NCI-H2196 (cell line): ENCODE data around the gene CTPS2.
"Not testable (repeated sequence)": the region's sequence is repeated elsewhere in the genome, so short reads cannot be mapped to it uniquely, and the experiment has no call there.

Experiments
- DNase-seq: peaks from one replicate; lab custom pipeline; 2025; ENCODE audit not compliant: unreplicated experiment; lab: John Stamatoyannopoulos, UW

CTPS2 gene

DNA sequence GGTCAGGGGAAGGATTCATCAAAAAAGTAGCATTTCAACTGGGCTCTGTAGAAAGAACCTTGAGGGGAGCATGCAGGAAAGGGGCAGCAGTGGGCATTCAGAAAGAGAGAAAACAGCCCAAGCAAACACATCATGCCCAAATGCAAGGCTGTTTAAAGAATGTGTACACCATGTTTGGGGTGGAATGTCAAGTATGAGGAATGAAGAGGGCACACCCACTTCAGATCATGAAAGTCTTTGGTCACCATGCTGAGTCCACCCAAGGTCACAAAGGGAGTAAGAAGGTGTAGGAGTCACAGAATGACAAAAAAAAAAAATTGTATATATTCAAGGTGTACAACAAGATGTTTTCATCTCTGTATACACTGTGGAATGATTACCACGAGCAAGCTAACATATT, 53.1 kb downstream of the CTPS2 start:
- no peak for DNase-seq

- DNase-seq = no peak
These were observed 54.2 kb downstream of the CTPS2 start for GRCh38 chrX:16658284-16658683.

DNA sequence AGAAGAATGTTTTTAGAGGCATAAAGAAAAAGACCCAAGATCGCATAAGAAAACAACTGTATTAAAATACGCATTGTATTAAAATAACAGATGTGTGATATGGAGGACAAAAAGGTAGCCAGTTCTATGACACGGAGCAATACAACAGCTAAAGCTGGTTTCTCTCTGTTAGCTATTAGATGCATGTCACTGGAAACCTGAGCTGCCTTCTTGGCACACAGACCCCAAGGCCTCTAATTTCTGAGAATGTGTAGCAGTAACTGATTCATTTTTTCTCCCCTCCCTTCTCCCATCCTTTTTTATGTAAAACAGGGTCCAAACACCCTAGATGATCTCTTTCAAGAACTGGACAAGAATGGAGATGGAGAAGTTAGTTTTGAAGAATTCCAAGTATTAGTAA, 58.4 kb downstream of the CTPS2 start:
- DNase-seq = no peak

- DNase-seq = no peak
These were observed 59.0 kb downstream of the CTPS2 start for GRCh38 chrX:16653424-16653823.

DNA sequence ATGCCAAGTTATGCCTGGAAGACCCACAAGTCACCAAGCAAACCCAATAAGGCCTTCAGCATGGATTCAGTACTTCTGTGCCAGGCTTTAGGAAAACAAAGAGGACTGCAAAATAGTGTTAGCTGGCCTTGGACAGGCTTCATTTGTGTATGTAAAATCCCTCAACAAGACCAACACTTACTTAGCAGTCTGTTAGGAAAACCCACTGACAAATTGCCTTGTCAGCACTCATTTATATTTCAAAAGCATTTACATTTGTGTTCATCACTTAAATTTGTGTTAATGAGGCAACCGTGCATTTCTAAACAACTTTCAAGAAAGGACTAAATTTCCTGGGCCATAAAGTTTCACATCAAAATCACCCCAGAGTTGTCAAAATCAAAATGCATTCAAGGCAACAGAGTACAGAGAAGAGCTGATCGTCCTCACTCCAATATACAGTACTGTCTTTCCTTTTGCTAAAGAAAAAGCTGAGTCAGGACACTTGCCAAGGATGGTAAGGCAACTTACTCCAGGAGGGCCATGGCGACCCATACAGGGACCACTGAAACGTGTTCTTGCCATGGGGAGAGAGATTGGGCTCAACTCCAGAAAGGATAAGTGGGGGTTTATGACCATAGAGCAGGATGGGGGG, 61.0 kb downstream of the CTPS2 start:
- no peak for DNase-seq

DNA sequence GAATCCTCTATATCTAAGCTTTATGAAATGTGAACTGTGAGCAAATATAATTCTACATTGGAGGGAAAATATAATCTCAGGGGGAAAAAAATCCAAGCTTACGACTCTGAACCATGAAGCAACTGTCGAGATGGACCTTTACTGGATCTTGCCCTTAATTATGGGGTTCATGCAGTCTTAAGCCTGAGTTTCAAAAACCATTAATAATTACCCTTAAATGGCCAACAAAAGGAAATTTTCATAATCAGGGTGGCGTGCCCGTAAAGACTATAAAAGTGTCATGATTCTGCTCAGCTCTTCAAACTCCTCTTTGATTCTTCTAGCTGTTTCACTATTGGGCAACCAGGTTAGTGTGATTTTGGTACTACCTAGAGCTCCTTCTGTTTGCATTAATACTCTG, 62.6 kb downstream of the CTPS2 start, which contains the start of gene S100G:
TSS of gene S100G (plus strand) at position 301 of the 400 bp plus-strand sequence. CDS start 849 bp downstream, outside the sequence.
- no peak for DNase-seq

GRCh38 chrX:16646366-16647138, 65.9 kb downstream of the CTPS2 start:
- DNase-seq = no peak

DNA sequence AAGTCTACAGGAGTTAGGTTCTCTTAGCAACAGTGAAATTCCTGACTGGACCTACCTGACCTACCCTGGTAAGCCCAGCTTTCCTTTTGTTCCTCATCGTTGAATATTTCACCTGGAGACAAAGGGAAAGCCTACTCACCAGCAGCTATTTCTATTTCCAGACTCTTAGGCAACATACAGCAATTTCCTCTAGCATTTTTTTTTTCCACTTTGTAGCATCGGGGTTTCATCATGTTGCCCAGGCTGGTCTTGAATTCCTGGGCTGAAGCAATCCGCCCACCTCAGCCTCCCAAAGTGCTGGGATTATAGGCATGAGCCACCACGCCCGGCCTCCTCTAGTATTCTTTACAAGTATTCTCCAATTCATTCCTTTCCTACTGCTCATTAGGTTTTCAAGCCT, 69.3 kb downstream of the CTPS2 start:
- no peak for DNase-seq

DNA sequence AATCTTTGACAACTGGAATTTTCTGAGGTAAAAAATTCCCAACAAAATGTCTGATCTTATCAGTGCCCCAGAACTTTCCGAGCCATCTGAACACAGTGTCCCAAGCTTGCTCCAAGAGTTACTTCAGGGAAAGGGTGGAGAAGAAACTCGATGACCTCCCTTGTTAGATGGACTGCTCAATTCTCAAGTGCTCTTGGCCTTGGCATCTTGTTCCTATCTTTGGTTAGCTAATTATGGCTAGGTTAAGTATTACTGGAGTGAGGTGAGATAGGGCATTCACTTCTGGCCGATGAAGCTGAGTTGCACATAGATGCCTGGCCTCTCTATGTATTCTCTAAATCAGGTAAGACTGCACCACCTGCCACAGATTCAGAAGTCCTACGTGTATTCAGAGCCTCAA, 71.6 kb downstream of the CTPS2 start:
- DNase-seq = no peak

- no peak for DNase-seq
These were observed 72.5 kb downstream of the CTPS2 start for GRCh38 chrX:16639966-16640365.

- no peak for DNase-seq
These were observed 73.9 kb downstream of the CTPS2 start for GRCh38 chrX:16638533-16638932.

DNA sequence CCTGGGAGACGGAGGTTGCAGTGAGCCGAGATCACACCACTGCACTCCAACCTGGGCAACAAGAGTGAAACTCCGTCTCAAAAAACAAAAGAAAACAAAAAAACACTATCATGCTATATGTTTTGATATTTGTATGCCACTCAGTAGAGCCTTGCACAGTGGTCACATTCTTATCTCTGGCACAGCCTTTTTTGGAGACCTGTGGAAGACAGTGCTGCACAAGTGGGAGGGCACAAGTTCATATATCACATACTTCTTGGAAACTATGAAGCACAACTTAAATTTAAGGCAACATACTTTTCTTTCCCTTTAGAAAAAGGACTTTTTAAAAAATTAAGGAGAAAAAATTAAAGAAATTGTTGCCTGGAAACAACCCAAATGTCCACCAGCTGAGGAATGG, 76.9 kb downstream of the CTPS2 start:
- DNase-seq = no peak

DNA sequence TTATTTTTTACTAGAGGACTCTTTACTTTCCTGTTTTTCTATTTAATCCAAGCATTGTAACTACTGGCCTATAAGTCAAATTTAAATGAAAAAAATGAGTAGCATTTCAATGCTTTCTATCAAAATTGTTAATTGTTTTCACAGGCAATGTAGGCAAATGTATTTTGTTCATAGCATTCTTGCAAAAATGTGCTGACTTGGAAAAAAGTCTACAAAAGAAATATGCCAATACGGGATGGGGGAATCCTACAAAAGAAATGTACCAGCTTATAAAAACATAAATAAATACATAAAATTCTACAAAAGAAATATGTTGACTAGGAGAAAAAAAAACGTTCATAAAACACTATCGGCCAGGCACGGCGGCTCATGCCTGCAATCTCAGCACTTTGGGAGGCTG, 77.4 kb downstream of the CTPS2 start:
- DNase-seq = no peak

GRCh38 chrX:16633754-16634153, 78.7 kb downstream of the CTPS2 start:
- no peak for DNase-seq

DNA sequence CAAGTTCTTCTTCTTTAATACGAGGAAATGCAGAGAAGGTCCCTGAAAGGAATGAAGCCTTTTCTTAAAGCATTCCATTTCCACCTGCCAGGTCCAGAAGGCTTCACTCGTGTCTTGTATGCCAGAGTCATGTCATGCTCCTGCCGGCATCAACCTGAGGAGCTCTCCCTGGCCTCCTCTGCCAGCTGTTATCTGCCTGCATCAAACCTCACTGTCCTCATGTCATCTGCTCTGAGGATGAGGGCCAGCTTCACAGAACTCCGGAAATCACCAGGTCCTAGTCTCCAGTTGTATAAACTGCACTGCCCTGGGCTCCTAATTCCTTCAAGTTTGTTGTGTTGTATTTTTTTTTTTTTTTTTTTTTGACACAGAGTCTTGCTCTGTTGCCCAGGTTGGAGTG, 82.6 kb downstream of the CTPS2 start:
- DNase-seq = no peak

GRCh38 chrX:16628946-16629595, 83.4 kb downstream of the CTPS2 start:
- no peak for DNase-seq

- DNase-seq = not testable (repeated sequence)
These were observed 84.0 kb downstream of the CTPS2 start for GRCh38 chrX:16628511-16628910.

DNA sequence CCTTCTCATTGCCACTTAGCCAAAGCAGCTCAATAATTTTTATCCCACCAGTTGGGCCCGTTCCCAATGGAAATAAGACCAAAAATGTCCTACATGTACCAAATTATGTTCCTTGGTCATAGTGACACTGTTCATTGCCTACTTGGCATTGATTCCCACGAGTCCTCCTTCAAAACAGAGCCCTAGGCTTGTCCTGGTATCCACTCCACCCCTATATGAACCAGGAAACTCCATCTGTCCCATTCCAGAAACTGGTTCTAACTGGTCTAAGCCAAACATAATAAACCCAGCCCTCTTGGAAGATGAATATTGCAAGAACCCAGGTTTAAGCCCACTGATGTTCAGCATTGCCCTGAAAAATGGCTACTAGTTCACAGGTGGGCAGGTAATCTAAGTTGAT, 93.4 kb downstream of the CTPS2 start:
- DNase-seq = no peak

DNA sequence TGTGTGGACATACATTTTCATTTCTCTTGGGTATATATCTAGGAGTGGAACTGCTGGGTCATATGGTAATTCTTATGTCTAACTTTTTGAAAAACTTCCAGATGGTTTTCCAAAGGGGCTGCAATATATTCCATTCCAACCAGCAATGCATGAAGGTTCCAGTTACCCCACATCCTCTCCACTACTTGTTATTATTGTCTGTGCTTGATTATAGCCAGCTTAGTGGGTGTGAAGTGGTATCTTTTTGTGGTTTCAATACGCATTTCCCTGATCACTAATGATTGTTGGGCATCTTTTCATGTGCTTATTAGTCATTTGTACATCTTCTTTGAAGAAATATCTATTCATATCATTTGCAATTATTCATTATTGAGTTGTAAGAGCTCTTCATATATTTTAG, 94.0 kb downstream of the CTPS2 start:
- DNase-seq = no peak

- no peak for DNase-seq
These were observed 95.1 kb downstream of the CTPS2 start for GRCh38 chrX:16617382-16617781.

DNA sequence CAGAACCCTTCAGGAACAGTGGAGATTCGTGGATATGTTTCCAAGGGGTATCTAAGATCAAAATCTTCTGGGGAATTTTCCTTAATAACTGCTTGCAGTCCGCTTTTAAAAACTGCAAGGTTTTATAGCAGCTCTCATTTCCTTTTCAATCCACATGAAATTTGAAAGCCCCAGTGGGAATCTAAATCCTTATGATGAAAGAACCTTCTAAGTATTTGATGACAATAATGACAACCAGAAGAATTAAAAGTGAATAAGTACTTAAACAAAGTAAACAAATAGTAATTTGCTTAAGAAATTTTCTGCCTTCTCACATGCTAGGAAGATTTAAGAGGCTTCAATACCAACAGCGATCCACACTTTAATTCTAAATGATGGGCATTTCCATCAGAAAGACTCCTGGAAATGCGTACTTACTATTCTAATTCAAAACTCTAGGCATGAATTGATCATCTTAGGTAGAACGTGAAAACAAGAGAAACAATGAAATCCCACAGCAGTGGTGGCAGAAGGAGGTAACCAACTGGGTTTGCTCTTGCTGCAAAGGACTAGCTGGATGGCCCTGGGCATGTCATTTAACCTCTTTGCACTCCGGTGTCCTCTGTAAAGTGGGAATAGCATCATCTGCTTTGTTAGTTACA, 100.1 kb downstream of the CTPS2 start:
- DNase-seq = no peak

- DNase-seq = not testable (repeated sequence)
These were observed 101.8 kb downstream of the CTPS2 start for GRCh38 chrX:16610654-16611053.
